ENCODE measurements around the gene GET4. TPM values are rescaled to one million over a fixed set of nuclear protein-coding genes. Genes with fewer than 3 reads are reported as not detected.
"Not testable (repeated sequence)": the region's sequence is repeated elsewhere in the genome, so short reads cannot be mapped to it uniquely, and the experiment has no call there.

The GET4 gene
- total RNA-seq, 1 donor from 2014 or later: 35.8 TPM

DNA sequence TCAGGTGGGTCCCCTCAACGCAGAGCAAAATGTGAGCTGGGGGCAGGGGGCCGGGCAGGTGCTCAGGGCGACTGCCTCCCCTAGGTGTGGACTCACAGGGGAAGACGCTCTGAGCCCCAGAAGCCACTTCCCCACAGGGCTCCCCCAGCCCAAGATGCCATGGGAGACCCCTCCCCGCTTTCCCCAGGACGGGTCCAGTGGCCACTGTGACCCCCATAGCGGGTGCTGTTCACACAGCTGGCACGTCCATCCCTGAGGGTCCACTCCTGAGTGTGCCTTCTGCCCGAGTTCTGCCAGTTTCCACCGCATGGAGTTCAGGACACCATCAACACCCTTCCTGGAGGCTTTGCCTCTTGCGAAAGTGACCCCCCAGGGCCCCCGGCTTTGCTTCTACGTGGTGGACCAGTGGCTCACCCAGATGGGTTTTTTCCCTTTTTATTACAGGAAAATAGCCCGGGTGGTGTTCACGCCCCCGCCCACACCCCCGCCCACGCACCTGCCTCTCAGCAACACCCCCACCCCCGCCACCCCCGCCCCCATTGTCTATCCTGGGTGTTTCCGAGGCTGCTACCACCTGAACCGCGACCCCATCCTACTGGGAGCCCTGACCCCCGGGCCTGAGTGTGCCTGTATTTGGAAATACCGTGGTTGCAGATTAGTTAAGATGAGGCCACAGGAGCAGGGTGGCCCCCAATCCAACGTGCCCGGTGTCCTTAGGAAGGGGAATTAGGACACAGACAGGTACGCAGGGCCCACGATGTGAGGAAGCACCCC lies 46.2 kb downstream of the GET4 start:
- no peaks in the 10 kb centered on the region for H3K27me3 ChIP-seq
- no peak for DNase-seq (ENCODE audit: extremely low spot score in 2 of 2)
- H3K27ac ChIP-seq: no peak overlapping the region
- H3K36me3 ChIP-seq: no peaks in the 10 kb centered on the region
- no peaks in the 10 kb centered on the region for H3K9me3 ChIP-seq
- intact Hi-C loops (cut with DNase I): no loop called here
- H3K4me1 ChIP-seq: peaks cover 3% of the 10 kb centered on the region
- no peak overlapping the region for H3K4me3 ChIP-seq
- TF ChIP-seq, protein P1, sequence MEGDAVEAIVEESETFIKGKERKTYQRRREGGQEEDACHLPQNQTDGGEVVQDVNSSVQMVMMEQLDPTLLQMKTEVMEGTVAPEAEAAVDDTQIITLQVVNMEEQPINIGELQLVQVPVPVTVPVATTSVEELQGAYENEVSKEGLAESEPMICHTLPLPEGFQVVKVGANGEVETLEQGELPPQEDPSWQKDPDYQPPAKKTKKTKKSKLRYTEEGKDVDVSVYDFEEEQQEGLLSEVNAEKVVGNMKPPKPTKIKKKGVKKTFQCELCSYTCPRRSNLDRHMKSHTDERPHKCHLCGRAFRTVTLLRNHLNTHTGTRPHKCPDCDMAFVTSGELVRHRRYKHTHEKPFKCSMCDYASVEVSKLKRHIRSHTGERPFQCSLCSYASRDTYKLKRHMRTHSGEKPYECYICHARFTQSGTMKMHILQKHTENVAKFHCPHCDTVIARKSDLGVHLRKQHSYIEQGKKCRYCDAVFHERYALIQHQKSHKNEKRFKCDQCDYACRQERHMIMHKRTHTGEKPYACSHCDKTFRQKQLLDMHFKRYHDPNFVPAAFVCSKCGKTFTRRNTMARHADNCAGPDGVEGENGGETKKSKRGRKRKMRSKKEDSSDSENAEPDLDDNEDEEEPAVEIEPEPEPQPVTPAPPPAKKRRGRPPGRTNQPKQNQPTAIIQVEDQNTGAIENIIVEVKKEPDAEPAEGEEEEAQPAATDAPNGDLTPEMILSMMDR (IDR thresholded peaks at IDR 0.05): no peak
- TF ChIP-seq POLR2AphosphoS5 (IDR thresholded peaks at IDR 0.05; ENCODE audit: insufficient read depth in 1 of 2, low read depth in 1 of 2): no peak
- TF ChIP-seq POLR2A (IDR thresholded peaks at IDR 0.05): no peak

- peak overlapping the region in 1 of 2 donors; percentile 16 for H3K4me3 ChIP-seq
Measured at GRCh38 chr7:923108-924041, 47.0 kb downstream of the GET4 start.

DNA sequence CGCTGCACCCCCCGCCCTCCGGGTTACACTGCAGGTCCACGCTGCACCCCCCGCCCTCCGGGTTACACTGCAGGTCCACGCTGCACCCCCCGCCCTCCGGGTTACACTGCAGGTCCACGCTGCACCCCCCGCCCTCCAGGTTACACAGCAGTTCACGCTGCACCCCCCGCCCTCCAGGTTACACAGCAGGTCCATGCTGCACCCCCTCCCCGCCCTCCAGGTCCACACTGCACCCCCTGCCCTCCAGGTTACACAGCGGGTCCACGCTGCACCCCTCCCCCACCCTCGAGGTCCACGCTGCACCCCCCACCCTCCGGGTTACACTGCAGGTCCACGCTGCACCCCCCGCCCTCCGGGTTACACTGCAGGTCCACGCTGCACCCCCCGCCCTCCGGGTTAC lies 47.7 kb downstream of the GET4 start:
- H3K9me3 ChIP-seq; H3K4me3 ChIP-seq; H3K27me3 ChIP-seq; H3K4me1 ChIP-seq; H3K27ac ChIP-seq; intact Hi-C loops (cut with DNase I); DNase-seq (ENCODE audit: extremely low spot score in 2 of 2); H3K36me3 ChIP-seq: not testable (repeated sequence)

More at GRCh38 chr7:923108-924041, 47.0 kb downstream of the GET4 start:
- DNase-seq (ENCODE audit: extremely low spot score in 2 of 2): no peak
- peak in 1 of 2 donors; percentile 52 for TF ChIP-seq POLR2AphosphoS5 (IDR thresholded peaks at IDR 0.05; ENCODE audit: insufficient read depth in 1 of 2, low read depth in 1 of 2)
- TF ChIP-seq, protein P1 (IDR thresholded peaks at IDR 0.05): no peak
- no peak for TF ChIP-seq POLR2A (IDR thresholded peaks at IDR 0.05)
- Histone ChIP-seq H3K36me3 (no peaks in the 10 kb centered on the region), H3K27me3 (no peaks in the 10 kb centered on the region), H3K4me1 (peaks cover 3% of the 10 kb centered on the region), H3K27ac (no peak overlapping the region), H3K9me3 (no peaks in the 10 kb centered on the region)
- intact Hi-C loops (cut with DNase I): no loop called here

- H3K27ac ChIP-seq: peak overlapping the region; percentile 27
- H3K9me3 ChIP-seq: no peaks in the 10 kb centered on the region
- H3K4me1 ChIP-seq: peaks cover 3% of the 10 kb centered on the region
- intact Hi-C loops (cut with DNase I): no loop called here
- DNase-seq (ENCODE audit: extremely low spot score in 2 of 2): no peak
- no peak overlapping the region for H3K4me3 ChIP-seq
- no peaks in the 10 kb centered on the region for H3K36me3 ChIP-seq
- TF ChIP-seq POLR2AphosphoS5 (IDR thresholded peaks at IDR 0.05; ENCODE audit: insufficient read depth in 1 of 2, low read depth in 1 of 2) (no peak), POLR2A (IDR thresholded peaks at IDR 0.05) (no peak)
- TF ChIP-seq, protein P1 (IDR thresholded peaks at IDR 0.05): no peak
- no peaks in the 10 kb centered on the region for H3K27me3 ChIP-seq
Measured at GRCh38 chr7:924541-925231, 48.3 kb downstream of the GET4 start.

- Histone ChIP-seq H3K9me3 (no peaks in the 10 kb centered on the region), H3K4me3 (no peak overlapping the region), H3K4me1 (peaks cover 3% of the 10 kb centered on the region), H3K27ac (no peak overlapping the region), H3K36me3 (no peaks in the 10 kb centered on the region), H3K27me3 (no peaks in the 10 kb centered on the region)
- intact Hi-C loops (cut with DNase I): no loop called here
- TF ChIP-seq POLR2A (IDR thresholded peaks at IDR 0.05) (no peak), POLR2AphosphoS5 (IDR thresholded peaks at IDR 0.05; ENCODE audit: insufficient read depth in 1 of 2, low read depth in 1 of 2) (no peak)
- TF ChIP-seq, protein P1 (IDR thresholded peaks at IDR 0.05): no peak
- DNase-seq (ENCODE audit: extremely low spot score in 2 of 2): no peak
Measured at GRCh38 chr7:925601-926000, 49.2 kb downstream of the GET4 start.
